Karpas-422 (cell line): ENCODE results near the gene IL18RAP. TPM values are rescaled to one million over a fixed set of nuclear protein-coding genes. Genes with fewer than 3 reads are reported as not detected.

Source experiments
- small RNA-seq: library from RNA; depleted of rRNA; stranded (forward); fragments of <200 nt; gene quantifications from one replicate; pipeline ENCODE3, GENCODE V24; 2014
- total RNA-seq: library from RNA; depleted of rRNA; stranded (reverse); fragments of >200 nt; shearing (Covaris generic); gene quantifications from 2 replicates; pipeline ENCODE4 v1.2.3, GENCODE V29; 2014; ENCODE audit warnings: low replicate concordance; rRNA removed

Gene IL18RAP
- total RNA-seq, 1 experiment from 2014 or later = 4.4 TPM

Small RNA genes within 50 kb of the gene (small RNA-seq; reads per million reads assigned to genes)
- not detected for gene MIR4772

Other genes starting within 250 kb of the IL18RAP start
- not detected in 2 replicates for gene IL1RL2, start 236.1 kb upstream of the IL18RAP start, total RNA-seq
- not detected in 2 replicates for gene IL1RL1, start 111.6 kb upstream of the IL18RAP start, total RNA-seq
- gene IL18R1, start 67.4 kb upstream of the IL18RAP start, total RNA-seq = 0.36 TPM in 1 of 2 replicates, not detected in the other
- not detected in 2 replicates for gene SLC9A4, start 50.1 kb downstream of the IL18RAP start, total RNA-seq
- not detected in 2 replicates for gene SLC9A2, start 196.4 kb downstream of the IL18RAP start, total RNA-seq